OCI-LY3 (cell line): ENCODE data around the gene PLA1A.

Experiments
- H2AFZ ChIP-seq: fragments of 200-600, 300-600 bp; shearing (Covaris generic); 2 replicates; pipeline ENCODE4 v1.6.0; 2014; ENCODE audit warnings: antibody characterized with exemption, low read depth, low read length
- H3K27ac ChIP-seq: fragments of 200-600, 300-600 bp; sonication (generic); 2 replicates; pipeline ENCODE4 v1.5.1; 2014; ENCODE audit warnings: mild to moderate bottlenecking, low read length, moderate library complexity, mixed read lengths
- H3K27me3 ChIP-seq: fragments of 200-600, 300-600 bp; sonication (generic); 2 replicates; pipeline ENCODE4 v1.6.1; 2014; ENCODE audit warnings: low read depth, low read length, mixed read lengths
- H3K36me3 ChIP-seq: fragments of 200-600, 300-600 bp; sonication (generic); replicated peaks from 2 replicates; pipeline ENCODE3; 2014; ENCODE audit warnings: low read depth, low read length, mixed read lengths
- H3K4me1 ChIP-seq: fragments of 300-600, 200-600 bp; sonication (generic); 2 replicates; pipeline ENCODE4 v1.6.1; 2014; ENCODE audit warnings: low read length, mixed read lengths
- H3K4me2 ChIP-seq: fragments of 200-600, 300-600 bp; sonication (generic); 2 replicates; pipeline ENCODE4 v1.6.1; 2014; ENCODE audit warnings: low read length, mixed read lengths
- H3K4me3 ChIP-seq: fragments of 300-600, 200-600 bp; sonication (generic); 2 replicates; pipeline ENCODE4 v1.5.1; 2014; ENCODE audit warnings: antibody characterized with exemption, mild to moderate bottlenecking, low read length, moderate library complexity
- H3K79me2 ChIP-seq: fragments of 300-600, 200-600 bp; shearing (Covaris generic); 2 replicates; pipeline ENCODE4 v1.6.1; 2014; ENCODE audit warnings: mild to moderate bottlenecking, low read length, mixed read lengths
- H3K9ac ChIP-seq: fragments of 300-600, 200-600 bp; shearing (Covaris generic); 2 replicates; pipeline ENCODE4 v1.6.0; 2014; ENCODE audit warnings: mild to moderate bottlenecking, low read length, moderate library complexity
- H3K9me3 ChIP-seq: fragments of 200-600, 300-600 bp; shearing (Covaris generic); 2 replicates; pipeline ENCODE4 v1.6.1; 2014; ENCODE audit warnings: low read length, mixed read lengths; ENCODE audit not compliant: insufficient read depth
- H4K20me1 ChIP-seq: fragments of 200-600, 300-600 bp; sonication (generic); 2 replicates; pipeline ENCODE4 v1.6.1; 2016; ENCODE audit warnings: low read length, mixed read lengths; ENCODE audit not compliant: insufficient read depth
- CTCF ChIP-seq: fragments of 200-600, 300-600 bp; sonication (generic); IDR thresholded peaks from 2 replicates; pipeline ENCODE4 v1.5.1; 2014; ENCODE audit warnings: antibody characterized with exemption, low read length, low read depth
- EZH2phosphoT487 ChIP-seq: fragments of 200-600 bp; shearing (Covaris generic); IDR thresholded peaks from 2 replicates; pipeline ENCODE4 v1.6.1; 2018; ENCODE audit warnings: antibody characterized with exemption, mixed run types, low read depth

The PLA1A gene

GRCh38 chr3:119619094-119619493, 21.4 kb downstream of the PLA1A start:
- Histone ChIP-seq H3K9ac (no peak overlapping the region), H2AFZ (no peak overlapping the region), H3K4me3 (no peak overlapping the region), H3K36me3 (no peaks in the 10 kb centered on the region), H3K27ac (no peak overlapping the region), H3K4me2 (peak overlapping the region; percentile 1; the same call in 1 of the 2 replicates), H3K9me3 (no peaks in the 10 kb centered on the region), H3K79me2 (no peaks in the 10 kb centered on the region), H3K27me3 (no peaks in the 10 kb centered on the region), H3K4me1 (peaks cover 17% of the 10 kb centered on the region), H4K20me1 (no peaks in the 10 kb centered on the region)
- TF ChIP-seq CTCF: 0 out of 2 replicates have a peak, but pooled peaks have one; percentile 28
- no peak for TF ChIP-seq EZH2phosphoT487

- Histone ChIP-seq H2AFZ (no peak overlapping the region), H3K36me3 (no peaks in the 10 kb centered on the region), H3K4me3 (no peak overlapping the region), H3K4me2 (no peak overlapping the region), H3K79me2 (no peaks in the 10 kb centered on the region), H3K9me3 (no peaks in the 10 kb centered on the region), H3K27ac (no peak overlapping the region), H3K27me3 (no peaks in the 10 kb centered on the region), H4K20me1 (no peaks in the 10 kb centered on the region), H3K4me1 (peaks cover 17% of the 10 kb centered on the region), H3K9ac (no peak overlapping the region)
- TF ChIP-seq CTCF (no peak), EZH2phosphoT487 (no peak)
These were observed 23.2 kb downstream of the PLA1A start for GRCh38 chr3:119620899-119621298.

- Histone ChIP-seq H3K79me2 (no peaks in the 10 kb centered on the region), H3K4me2 (no peak overlapping the region), H3K9me3 (no peaks in the 10 kb centered on the region), H3K36me3 (no peaks in the 10 kb centered on the region), H3K27ac (no peak overlapping the region), H3K4me3 (no peak overlapping the region), H3K4me1 (peaks cover 37% of the 10 kb centered on the region), H3K9ac (no peak overlapping the region), H3K27me3 (no peaks in the 10 kb centered on the region), H4K20me1 (no peaks in the 10 kb centered on the region), H2AFZ (no peak overlapping the region)
- TF ChIP-seq EZH2phosphoT487 (no peak), CTCF (no peak)
These were observed 26.5 kb downstream of the PLA1A start for GRCh38 chr3:119624002-119624720.

GRCh38 chr3:119625451-119626153, 27.9 kb downstream of the PLA1A start:
- Histone ChIP-seq H3K9ac (no peak overlapping the region), H3K4me3 (no peak overlapping the region), H4K20me1 (no peaks in the 10 kb centered on the region), H3K27me3 (no peaks in the 10 kb centered on the region), H3K4me1 (peaks cover 46% of the 10 kb centered on the region), H3K79me2 (no peaks in the 10 kb centered on the region), H3K9me3 (no peaks in the 10 kb centered on the region), H3K36me3 (no peaks in the 10 kb centered on the region), H3K27ac (no peak overlapping the region), H3K4me2 (no peak overlapping the region), H2AFZ (no peak overlapping the region)
- TF ChIP-seq CTCF: no peak
- TF ChIP-seq EZH2phosphoT487: no peak
